CMK (cell line): ENCODE results near the gene EYA2.
"Not testable (repeated sequence)": the region's sequence is repeated elsewhere in the genome, so short reads cannot be mapped to it uniquely, and the experiment has no call there.

ENCODE experiments used
- DNase-seq: peaks from one replicate; pipeline ENCODE4 v3.0.0-alpha.2; 2010; ENCODE audit warnings: low read depth

EYA2 gene

DNA sequence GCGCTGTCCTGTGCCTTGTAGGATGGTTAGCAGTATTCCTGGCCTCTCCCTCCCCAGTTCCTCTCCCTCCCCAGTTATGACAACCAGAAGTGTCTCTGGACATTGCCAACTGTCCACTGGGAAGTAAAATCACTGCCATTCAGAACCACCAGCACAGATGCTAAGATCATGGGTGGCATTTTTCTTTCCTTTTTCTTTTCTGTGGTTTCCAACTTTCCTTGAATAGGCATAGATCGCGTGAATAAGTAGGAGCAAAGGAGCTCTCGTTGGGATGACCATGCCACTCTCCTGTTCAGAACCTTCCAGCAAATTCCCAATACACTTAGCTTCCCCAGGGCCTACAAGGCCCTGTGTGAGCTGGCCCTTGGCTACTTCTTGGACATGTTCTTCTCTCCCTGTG lies 59.0 kb downstream of the EYA2 start:
- DNase-seq, result no peak

DNA sequence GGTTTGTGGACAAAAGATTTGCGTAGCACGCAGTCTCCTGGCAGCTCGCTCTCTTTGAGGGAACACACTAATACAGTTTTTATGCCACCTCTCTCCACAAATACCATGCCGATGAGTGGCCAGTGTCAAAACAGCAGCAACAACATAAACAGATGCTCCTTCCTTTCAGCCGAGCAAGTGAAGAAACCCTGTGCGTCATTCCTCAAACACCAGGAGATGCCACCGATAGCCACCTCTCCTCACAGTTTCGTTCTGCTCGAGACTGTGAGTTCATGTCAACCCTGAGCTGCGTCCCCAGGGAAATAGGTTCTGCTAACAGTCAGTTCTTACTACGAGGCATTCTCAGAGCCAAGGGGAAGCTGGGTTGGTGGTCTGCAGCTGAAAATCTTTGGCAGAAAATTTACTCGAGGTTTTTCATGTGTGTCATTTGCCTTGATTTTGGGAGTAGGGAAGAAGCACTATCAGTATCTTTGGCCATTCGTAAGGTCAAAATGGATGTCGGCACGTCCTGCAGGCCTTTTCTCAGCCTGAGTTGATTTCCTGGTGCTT lies 59.9 kb downstream of the EYA2 start:
- DNase-seq, result no peak

DNA sequence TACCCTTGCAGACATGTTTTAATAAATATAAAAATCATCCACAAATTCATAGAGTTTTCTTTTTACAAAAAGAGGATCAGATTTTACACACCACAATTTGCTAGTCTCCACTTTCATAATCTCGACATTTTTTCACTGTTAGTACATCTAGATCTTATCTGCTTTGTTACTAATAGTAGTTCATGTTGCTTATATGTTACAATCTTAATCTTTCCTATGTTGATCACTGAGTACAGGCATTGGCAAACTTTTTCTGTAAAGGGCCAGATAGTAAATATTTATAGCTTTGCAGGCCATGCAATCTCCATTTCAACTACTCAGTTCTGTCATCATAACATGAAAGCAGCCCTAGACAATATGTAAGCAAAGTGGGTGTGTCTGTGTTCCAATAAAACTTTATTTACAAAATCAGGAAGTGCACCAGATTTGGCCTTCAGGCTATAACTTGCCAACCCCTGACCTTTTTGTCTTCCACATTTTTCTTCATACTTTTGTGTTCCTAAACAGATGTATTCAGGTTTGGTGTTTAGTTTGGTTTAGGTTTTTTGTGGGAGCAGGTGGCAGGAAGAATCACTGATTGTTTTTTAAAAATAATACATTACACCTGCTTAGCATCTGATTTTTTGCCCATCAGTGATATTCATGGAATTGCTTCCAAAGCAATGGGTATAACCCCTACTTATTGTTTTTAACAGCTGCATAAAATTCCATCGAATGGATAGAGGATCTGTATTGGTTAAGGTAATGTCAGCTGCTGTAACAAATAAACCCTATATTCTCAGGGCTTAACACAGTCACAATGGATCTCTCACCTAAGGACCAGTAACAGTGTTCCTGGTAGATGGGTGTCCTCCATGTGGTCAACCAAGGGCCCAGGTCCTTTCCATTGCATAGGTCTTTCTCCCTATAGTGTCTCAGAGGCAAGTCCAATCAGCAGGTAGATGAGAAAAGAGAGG lies 61.2 kb downstream of the EYA2 start:
- DNase-seq, result no peak

DNA sequence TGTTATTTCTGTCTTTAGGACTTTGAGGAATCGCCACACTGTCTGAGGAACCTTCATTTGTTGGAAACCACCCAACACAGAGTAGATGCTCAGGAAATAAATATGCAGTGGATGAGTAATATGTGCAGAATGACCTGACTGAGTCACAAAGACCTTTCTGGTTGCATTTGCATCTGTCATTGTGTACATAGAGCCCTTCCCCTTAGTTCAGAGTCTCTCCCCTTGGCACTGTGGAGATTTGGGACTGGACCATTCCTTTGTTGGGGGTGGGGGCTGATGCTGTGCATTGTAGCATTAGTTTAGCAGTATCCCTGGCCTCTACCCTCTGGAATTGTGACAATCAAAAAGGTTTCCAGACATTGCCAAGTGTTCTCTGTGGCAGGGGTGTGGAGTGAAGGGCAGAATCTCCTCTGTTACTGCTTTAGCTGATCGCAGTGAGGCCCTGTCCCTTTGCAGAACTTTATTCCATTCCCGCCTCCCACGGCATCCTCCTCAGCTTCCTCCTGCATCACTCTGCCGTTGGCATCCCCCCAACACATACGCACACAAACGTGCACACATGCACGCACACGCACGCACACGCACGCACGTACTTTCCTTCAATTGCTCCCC lies 64.5 kb downstream of the EYA2 start:
- no peak for DNase-seq

DNA sequence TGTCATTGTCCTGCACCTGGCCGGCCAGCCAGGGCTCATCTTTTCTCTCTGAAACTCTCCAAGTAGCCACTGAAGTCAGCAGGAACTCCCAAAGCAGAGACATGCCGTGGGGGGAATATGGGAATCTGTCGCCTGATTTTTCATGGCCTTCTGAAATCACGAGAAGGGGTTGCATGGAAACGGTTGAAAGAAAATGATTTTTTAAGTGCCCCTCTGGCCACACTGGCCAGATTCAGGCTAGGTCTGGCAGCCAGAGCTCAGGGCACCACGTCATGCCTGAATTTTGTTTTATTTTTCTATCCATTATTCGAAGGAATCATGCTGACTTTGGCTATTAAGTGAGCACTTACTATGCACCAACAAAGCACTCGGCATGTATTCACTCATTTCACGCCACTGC lies 65.2 kb downstream of the EYA2 start:
- DNase-seq, result no peak

DNA sequence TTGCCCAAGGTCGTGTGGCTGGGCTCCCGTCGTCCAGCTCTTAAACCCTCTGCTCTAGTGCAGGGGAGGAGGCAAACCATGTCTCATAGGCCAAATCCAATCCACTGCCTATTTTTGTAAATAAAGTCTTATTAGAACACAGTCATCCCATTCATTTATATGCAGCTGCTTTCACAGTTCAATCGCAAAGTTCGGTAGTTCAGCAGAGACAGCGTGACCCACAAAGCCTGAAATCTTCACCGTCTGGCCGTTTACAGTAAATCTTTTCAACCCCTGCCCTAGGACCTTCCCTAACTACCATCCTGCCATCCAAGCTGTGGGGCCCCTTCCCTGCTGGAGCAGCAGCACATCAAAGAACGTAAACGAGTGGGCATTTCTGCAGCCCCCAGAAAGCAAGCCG lies 65.9 kb downstream of the EYA2 start:
- DNase-seq, result no peak

DNA sequence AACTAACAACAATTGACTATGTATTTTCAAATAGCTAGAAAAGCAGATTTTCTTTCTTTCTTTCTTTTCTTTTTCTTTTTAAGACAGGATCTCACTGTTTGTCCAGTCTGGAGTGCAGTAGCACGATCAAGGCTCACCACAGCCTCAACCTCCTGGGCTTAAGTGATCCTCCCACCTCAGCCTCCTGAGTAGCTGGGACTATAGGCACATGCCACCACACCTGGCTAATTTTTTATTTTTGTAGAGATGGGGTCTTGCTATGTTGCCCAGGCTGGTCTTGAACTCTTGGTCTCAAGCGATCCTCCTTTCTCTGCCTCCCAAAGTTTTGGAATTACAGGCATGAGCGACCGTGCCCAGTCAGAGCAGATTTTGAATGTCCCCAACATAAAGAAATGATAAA lies 67.3 kb downstream of the EYA2 start:
- DNase-seq, result not testable (repeated sequence)

DNA sequence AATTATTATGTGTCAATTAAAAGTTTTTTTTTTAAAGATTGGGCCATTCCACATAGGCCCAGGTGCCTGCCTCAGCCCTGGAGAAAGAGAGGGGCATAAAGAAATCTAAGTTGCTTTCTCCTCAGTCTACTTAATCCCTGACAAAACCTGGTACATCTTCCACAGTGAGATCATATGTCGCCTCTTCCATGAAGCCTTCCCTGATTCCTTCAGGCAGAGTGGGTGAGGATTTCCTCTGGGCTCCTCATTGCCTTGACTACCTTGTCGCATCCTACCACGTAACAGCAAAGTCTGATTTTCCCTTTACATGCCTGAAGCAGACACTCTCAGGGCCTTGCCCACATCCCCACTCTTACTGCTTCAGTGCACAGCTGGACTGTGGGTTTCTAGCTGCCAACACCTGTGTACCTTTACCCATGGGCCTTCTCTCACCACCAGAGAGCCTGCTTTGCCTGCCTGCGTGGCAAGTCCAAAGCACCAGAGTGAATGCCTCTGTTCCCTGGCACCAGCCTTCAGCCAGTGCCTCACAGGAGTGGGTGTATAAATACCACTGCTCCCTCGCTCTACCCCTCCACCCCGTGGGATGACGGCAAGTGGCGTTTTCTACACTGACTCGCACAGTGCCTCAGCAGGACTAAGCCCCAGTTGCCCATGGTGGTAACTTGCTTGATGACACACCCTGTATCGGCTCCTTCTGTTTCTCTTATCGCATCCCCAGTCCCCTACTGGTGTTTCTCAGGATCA lies 68.0 kb downstream of the EYA2 start:
- DNase-seq, result no peak

DNA sequence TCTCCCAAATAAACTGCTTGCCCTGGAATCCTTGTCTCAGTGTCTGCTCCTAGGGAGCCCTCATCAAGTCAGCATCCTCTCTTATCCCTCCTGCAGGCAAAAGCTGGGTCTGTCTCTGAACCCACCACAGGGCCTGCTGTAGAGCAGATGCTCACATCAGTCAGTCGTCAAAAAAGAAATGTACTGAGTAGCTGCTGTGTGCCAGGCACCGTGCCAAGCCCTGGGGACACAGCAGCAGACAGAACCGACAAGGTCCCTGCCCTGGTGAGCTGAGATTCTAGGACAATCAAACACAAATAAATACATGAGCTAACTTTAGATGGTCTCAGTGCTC lies 68.5 kb downstream of the EYA2 start:
- no peak for DNase-seq

DNA sequence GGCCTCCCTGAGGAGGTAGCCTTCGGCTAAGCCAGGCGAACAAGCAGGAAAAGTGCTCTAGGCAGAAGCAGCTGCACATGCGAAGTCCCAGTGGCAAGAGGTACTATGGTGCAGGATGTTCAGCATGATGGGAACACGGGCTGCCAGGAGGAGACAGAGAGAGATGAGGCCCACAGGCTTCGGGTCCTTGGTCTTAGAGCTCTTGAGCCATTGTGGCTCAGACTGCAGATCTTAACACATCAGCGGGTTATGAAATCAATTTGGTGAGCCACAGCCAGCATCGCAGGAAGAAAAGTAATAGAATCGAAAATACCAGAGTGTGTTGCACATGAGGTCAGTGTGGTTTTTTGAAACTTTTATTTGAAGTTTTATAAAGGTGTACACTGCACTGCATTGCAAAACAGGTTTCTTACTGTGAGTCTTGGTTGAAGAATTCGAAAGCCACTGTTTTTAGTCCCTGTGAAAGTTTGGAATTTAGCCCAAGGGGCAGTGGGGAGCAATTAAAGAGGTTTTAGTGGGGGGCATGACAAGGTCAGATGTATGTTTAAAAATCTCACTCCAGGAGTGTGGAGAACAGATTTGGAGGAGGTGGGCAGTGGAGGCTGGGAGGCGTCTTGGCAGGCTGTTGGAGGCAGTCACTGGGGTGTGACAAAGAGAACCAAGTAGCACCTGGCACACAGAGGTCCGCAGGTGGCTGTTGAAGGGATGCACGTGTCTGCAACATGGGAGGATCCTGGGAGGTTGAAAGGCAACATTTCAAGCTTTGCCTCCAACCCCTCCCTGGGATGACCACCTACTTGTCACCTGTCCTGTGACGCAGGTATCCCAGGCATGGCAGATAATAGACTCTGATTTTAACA lies 69.3 kb downstream of the EYA2 start:
- DNase-seq, result no peak

DNA sequence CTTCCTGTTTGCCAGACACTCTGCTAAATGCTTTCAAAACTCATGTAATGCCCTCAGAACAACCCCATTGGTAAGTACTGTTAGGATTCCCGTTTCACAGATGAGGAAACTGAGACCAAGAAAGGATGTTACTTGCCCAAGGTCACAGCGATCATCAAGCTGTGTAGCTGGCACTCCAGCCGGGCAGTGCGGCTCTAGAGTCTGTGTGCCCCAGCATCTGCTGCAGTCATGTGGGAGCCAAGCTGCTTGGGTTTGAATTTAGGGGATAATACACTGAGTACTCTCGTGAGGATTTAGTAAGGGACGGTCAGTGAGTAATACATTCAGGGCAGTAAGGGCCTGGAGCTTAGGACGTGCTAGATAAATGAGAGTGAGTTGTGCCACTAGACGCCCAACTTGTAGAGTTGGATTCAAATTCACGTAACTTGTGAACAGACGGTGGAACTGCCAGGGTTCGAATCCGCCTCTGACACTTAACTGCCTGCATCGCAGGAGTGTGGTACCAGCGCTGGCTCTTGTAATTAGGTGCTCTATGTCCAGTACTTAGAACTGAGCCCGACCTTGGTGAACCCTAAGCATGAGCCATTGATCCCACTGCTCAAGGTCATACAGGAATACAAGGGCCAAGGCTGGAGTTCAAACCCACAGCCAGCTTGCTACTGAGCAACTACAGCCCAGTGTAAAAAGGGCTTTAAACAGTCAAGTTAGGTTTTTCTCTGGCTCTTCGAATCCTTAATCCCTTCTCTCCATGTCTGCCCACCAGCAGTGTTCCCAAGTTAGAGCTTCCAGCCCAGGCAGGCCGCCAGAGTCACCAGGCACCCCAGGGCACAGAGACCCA lies 70.2 kb downstream of the EYA2 start:
- no peak for DNase-seq

DNA sequence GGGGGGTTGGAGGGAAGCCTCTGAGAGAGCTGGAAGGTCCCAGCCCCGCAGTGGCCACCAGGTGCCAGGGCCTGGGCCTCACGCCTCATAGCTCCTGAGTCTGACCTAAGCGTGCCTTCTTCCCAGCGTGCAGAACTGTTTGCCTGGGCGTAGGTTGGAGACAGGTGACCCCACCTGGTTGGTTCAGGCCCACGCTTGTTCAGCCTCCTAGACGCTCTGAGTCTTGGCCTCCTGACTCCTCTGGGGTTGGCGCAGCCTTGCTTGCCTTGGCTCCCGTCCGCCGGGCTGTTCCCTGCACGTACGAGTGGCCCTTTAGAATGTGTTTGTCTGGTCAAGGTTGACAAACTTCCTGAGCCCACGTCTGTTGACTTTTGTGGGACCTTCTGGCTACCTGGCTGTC lies 70.8 kb downstream of the EYA2 start:
- no peak for DNase-seq

DNA sequence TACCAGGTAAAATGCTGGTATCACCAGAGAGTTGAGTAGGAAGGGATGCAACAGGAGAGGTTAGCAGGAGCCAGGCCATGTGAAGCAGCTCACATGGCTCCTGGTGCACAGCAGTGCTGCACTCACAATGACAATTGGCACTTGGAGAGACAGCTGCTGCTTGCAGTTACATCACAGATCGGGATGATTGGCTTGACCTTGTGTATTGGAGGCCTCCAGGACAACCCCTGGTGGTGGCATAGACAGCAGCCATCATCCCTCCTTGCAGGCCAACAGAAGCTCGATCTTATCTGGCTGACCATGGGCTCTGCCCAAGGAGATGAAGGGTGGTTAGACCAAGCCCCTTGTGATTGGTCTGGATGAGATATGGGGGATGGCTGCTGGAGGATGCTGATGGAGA lies 73.0 kb downstream of the EYA2 start:
- no peak for DNase-seq

DNA sequence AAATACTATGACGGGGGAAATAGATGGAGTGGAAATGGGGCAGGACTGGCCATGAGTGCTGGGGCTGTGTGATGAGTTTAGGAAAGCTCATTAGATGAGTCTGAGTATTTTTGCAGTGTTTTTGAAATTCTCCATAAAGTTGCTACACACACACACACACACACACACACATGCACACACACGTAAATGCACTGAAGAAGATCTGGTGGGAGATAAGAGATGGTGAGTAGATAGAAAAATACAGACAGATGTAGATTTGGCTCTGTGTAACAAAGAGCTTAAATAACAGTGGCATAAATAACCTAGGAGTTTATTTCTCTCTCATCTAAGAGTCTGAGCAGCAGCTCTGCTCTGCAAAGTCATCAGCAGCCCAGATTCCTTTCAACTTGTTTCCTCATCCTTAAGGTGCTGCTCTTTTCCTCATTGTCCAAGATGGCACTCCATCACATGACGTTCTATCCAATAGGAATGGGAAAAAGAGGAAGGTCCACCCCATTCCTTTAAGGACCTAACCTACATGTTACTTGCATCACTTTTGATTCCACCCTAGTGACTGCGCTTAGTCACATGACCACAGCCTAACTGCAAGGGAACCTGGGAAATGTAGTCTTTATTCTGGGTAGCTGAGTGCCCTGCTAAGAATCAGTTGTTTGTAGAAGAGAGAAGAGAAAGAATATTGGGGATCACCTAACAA lies 76.4 kb downstream of the EYA2 start:
- no peak for DNase-seq

DNA sequence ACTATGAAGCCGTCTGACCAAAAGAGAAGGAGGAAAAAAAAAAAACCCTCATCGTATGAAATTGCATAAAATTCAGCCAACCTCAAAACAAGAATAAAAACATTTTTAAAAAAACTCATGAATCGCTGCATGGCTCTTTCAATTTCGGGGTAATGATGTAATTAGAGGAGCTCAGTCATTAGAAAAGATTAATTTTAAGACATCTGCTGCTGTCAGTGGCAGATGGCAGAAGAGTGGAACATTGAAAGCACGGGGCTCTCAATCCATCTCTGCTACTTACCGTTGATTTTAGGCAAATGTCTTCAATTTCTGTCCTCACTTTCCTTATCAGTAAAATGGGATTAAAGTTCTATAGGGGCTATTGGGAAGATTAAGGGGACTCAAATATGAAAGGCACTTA lies 79.1 kb downstream of the EYA2 start:
- no peak for DNase-seq

DNA sequence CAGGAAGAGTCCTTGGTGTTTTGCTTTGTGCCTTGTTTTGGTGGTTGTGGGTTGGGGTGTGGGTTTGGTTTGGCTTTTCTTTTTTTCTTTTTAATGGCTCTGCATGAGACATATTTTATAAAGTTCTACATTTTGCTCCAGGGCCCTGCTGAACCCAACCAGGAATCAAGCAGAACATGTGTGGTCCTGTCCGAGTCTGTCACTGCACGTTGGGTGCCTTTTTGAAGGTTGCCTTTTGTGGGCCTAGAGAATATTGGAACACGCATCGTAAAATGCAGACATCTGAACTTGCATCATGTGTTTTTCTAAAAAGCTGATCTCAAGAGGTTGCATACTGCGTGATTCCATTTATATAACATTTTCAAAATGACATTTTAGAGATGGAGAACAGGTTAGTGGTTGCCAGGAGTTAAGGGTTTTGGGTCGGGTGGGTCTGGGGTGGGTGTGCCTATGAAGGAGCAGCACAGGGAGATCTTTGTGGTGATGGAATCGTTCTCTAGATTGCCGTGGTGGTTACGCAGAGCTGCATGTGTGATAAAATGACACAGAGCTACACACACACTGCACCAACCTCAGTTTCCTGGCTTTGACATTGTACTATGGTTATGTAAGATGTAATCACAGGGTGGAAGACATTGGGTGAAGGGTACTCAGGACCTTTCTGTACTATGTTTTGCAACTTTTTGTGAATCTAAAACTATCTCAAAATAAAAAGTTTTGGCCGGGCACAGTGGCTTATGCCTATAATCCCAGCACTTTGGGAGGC lies 80.2 kb downstream of the EYA2 start:
- no peak for DNase-seq

DNA sequence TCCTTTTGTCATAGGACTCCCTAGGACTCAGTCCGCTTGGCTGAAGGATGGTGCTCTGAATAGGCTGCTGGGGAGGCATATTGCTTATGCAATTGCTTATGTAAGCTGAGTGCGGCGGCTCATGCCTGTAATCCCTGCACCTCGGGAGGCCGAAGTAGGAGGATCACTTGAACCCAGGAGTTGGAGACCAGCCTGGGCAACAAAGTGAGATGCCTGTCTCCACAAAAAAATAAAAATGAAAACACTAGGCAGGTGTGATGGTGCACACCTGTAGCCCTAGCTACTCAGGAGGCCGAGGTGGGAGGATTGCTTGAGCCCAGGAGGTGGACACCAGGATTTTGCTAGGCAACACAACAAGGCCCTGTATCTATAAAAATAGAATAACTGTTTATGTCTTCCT lies 81.3 kb downstream of the EYA2 start:
- no peak for DNase-seq

DNA sequence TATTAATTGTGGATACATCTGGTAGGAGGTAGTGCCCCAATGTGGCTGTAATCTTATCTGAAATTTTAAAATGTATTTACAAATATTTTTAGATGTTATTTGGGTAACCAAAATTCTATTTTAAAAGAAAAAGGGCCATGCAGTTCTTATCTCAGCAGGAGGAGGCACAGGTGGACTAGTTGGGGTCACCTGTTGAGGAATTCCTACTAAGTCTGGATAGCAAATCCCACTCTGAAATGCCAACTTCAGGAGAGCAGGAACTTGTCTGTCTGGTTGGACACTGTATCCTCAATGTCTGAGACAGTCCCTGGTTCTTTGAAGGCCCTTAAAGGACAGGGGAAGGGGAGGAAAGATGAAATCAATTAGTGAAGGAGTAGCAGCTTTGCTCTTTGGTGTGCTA lies 82.6 kb downstream of the EYA2 start:
- DNase-seq, result no peak

DNA sequence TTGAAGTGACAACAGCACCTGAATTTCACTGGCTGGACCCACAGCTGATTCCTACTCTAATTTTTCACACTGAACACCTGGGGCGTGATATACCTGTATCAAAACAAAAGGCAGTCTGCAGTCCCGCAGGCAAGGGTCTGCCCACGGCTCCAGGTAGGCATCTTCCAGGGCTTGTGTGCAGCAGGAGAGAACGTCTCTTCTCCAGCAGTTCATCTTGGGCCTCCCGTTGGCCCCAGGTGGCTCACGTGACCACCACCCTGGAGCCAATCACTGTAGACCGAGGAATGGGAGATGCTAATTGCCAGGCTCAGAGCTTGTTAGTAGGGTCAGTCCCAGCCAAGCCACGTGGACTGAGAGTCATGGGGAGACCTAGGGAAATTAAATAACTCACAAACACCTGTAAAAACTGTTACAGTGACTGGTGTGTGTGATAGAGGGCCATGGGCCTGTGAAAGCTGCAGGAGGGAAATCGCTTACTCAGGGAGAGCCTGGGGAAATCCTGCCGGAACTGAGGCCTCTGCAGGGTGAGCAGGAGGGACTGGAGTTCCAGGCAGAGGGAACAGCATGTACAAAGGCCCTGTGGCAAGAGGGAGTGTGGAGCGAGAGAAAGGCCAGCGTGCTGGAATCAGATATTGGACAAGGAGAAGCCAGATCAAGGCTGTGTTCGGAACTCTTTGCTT lies 83.4 kb downstream of the EYA2 start:
- DNase-seq, result no peak
